Heart left ventricle (tissue), 13 donors: ENCODE measurements around the gene ABCA7.

Experiments used
- CTCF ChIP-seq, 12 donors: fragments of 200-600 bp; sonication (generic) in 4 of 12; IDR thresholded peaks; one replicate each; pipeline versions ENCODE4 v1.5.0 to v1.8.0; 2018 to 2022; ENCODE audit warnings: antibody characterized with exemption in 12 of 12, mild to moderate bottlenecking in 5 of 12
- POLR2A ChIP-seq, 2 donors: fragments of 450-650 bp; IDR thresholded peaks; one replicate each; pipeline ENCODE4 v1.6.1; 2017; ENCODE audit warnings: antibody characterized with exemption in 2 of 2, mild to moderate bottlenecking in 2 of 2, moderate library complexity in 2 of 2
- donor health status: ischemic (EF 13 %, LVEDD 7.1; RV severe dilation, severe dysfunction).
- donor health status: DM: no; HTN: yes; CAD: no.
- donor health status: DM: no; HTN: no; CAD: no.
- donor health status: ischemic (EF 25% LVEDD 6.9; RV normal size, moderate dysfunction).
- donor health status: ischemic (EF 25% LVEDD 5.7; RV mildly dilated, moderate dysfunction).
- donor health status: ischemic (EF 35%, LVEDD 5.7; RV mildly dilated, moderate dysfunction).
- donor health status: nonischemic (EF 11% LVEDD 7.7; RV severe dilation, severe dysfunction).
- donor health status: DM: yes; HTN: yes; CAD: no.
- donor health status: PGD.
- donor health status: ischemic (EF 29% LVEDD 5.4; RV normal size, mild dysfunction).
- donor health status: nonischemic (EF 23%, LVEDD 6.1; RV moderate dilation, normal function).

- no peak for TF ChIP-seq POLR2A (IDR thresholded peaks at IDR 0.05)
- no peak for TF ChIP-seq CTCF (IDR thresholded peaks at IDR 0.05)
Measured at GRCh38 chr19:1017906-1018305, 22.0 kb upstream of the ABCA7 start.
